A549 (cell line): Measurements from ENCODE around the gene LDHAL6B. TPM values are rescaled to one million over a fixed set of nuclear protein-coding genes. Genes with fewer than 3 reads are reported as not detected.
A peak's percentile ranks its signal among the peaks of the same experiment; 100 is the strongest.

ENCODE experiments used
- BHLHE40 ChIP-seq: IDR thresholded peaks from 2 replicates; pipeline ENCODE4 v1.6.1; 2012; ENCODE audit warnings: low read depth, low read length, inconsistent platforms
- CBX2 ChIP-seq: fragments of 200-600 bp; sonication (generic); IDR thresholded peaks from 2 replicates; pipeline ENCODE4 v1.6.1; 2016; ENCODE audit warnings: low read depth, mild to moderate bottlenecking, borderline replicate concordance
- CBX8 ChIP-seq: fragments of 200-600 bp; sonication (generic); IDR thresholded peaks from 2 replicates; pipeline ENCODE4 v1.6.1; 2016
- EP300 ChIP-seq, 2 experiments: fragments of >200 bp; sonication (Bioruptor Twin); formaldehyde crosslinking; IDR thresholded peaks; 2 replicates in 1 of 2; 3 replicates in 1 of 2; pipeline ENCODE4 v1.6.1; 2016 to 2017
- FOSB ChIP-seq: fragments of 250-450 bp; sonication (Bioruptor Pico); IDR thresholded peaks from 2 replicates; pipeline ENCODE4 v1.5.0; 2020; ENCODE audit warnings: mild to moderate bottlenecking, moderate library complexity
- FOSL2 ChIP-seq, 2 experiments: fragments of 450-650 bp in 1 of 2; fragments of >200 bp in 1 of 2; sonication (Bioruptor Twin) in 1 of 2; formaldehyde crosslinking; IDR thresholded peaks; 2 replicates each; pipeline versions ENCODE4 v1.5.0 to v1.6.1; 2016 to 2020; ENCODE audit warnings: mild to moderate bottlenecking in 1 of 2, moderate library complexity in 1 of 2
- GATA3 ChIP-seq: IDR thresholded peaks from 2 replicates; pipeline ENCODE4 v1.6.1; 2012; ENCODE audit warnings: borderline replicate concordance
- HEYL ChIP-seq: fragments of 250-450 bp; sonication (Bioruptor Pico); IDR thresholded peaks from 2 replicates; pipeline ENCODE4 v1.8.0; 2021; ENCODE audit warnings: mild to moderate bottlenecking, moderate library complexity
- HOXA7 ChIP-seq: fragments of 250-450 bp; sonication (Bioruptor Pico); IDR thresholded peaks from 2 replicates; pipeline ENCODE4 v1.5.0; 2020; ENCODE audit warnings: mild to moderate bottlenecking, moderate library complexity
- JUN ChIP-seq, 2 experiments: fragments of >200 bp; sonication (Bioruptor Twin); formaldehyde crosslinking; IDR thresholded peaks; 2 replicates in 1 of 2; 3 replicates in 1 of 2; pipeline ENCODE4 v1.6.1; 2016 to 2017
- JUNB ChIP-seq: fragments of >200 bp; sonication (Bioruptor Twin); formaldehyde crosslinking; IDR thresholded peaks from 2 replicates; pipeline ENCODE4 v1.6.1; 2016
- MAZ ChIP-seq: fragments of 150-350 bp; IDR thresholded peaks from 2 replicates; pipeline ENCODE4 v1.6.1; 2014; ENCODE audit warnings: antibody characterized with exemption, low read depth, low read length, borderline replicate concordance
- NPAS2 ChIP-seq: fragments of 250-450 bp; sonication (Bioruptor Pico); IDR thresholded peaks from 2 replicates; pipeline ENCODE4 v1.8.0; 2022; ENCODE audit warnings: mild to moderate bottlenecking, moderate library complexity, borderline replicate concordance
- NR3C1 ChIP-seq: fragments of >200 bp; sonication (Bioruptor Twin); formaldehyde crosslinking; IDR thresholded peaks from 3 replicates; pipeline ENCODE4 v1.6.1; 2017
- RCOR1 ChIP-seq: fragments of 150-350 bp; IDR thresholded peaks from 2 replicates; pipeline ENCODE4 v1.6.1; 2014; ENCODE audit warnings: antibody characterized with exemption, low read length, low read depth
- RFX5 ChIP-seq: fragments of 450-650 bp; IDR thresholded peaks from 2 replicates; pipeline ENCODE4 v1.7.1; 2014; ENCODE audit warnings: antibody characterized with exemption, mild to moderate bottlenecking, moderate library complexity
- RNF2 ChIP-seq: fragments of 200-600 bp; sonication (generic); IDR thresholded peaks from 2 replicates; pipeline ENCODE4 v1.6.1; 2016; ENCODE audit warnings: low read depth, mild to moderate bottlenecking, antibody characterized with exemption, moderate library complexity, borderline replicate concordance
- SMC3 ChIP-seq: fragments of >200 bp; sonication (Bioruptor Twin); formaldehyde crosslinking; IDR thresholded peaks from 3 replicates; pipeline ENCODE4 v1.6.1; 2018; ENCODE audit warnings: inconsistent platforms
- SREBF2 ChIP-seq: fragments of 450-650 bp; IDR thresholded peaks from 2 replicates; pipeline ENCODE4 v1.6.1; 2014; ENCODE audit warnings: mild to moderate bottlenecking, moderate library complexity
- TP53 ChIP-seq: fragments of 250-450 bp; sonication (Bioruptor Pico); IDR thresholded peaks from 2 replicates; pipeline ENCODE4 v1.5.0; 2021; ENCODE audit warnings: mild to moderate bottlenecking, moderate library complexity
- ZC3H11A ChIP-seq: fragments of 450-650 bp; IDR thresholded peaks from 2 replicates; pipeline ENCODE4 v1.6.1; 2014; ENCODE audit warnings: antibody characterized with exemption, mild to moderate bottlenecking
- polyA plus RNA-seq, 4 experiments: library from polyadenylated mRNA; depleted of rRNA in 3 of 4; stranded (reverse); fragments of >200 nt; fragmentation: RNase III in 1 of 4; extraction: RNeasy Plus Mini Kit Qiagen cat#74134 plus additional on column Dnase treatment in 1 of 4; gene quantifications; 2 replicates in 3 of 4; 3 replicates in 1 of 4; pipeline ENCODE4 v1.2.3, GENCODE V29; 2011 to 2017
- TF ChIP-seq, protein P1 (sequence below): IDR thresholded peaks from 2 replicates; pipeline ENCODE4 v1.6.1; 2012; ENCODE audit warnings: low read depth, borderline replicate concordance
- TF ChIP-seq, protein P2 (sequence below): fragments of 450-650 bp; IDR thresholded peaks from 2 replicates; pipeline ENCODE4 v1.6.1; 2014; ENCODE audit warnings: antibody characterized with exemption
- TF ChIP-seq, protein P3 (sequence below): fragments of 250-450 bp; sonication (Bioruptor Pico); IDR thresholded peaks from 2 replicates; pipeline ENCODE4 v1.5.0; 2020; ENCODE audit warnings: low read depth, mild to moderate bottlenecking, moderate library complexity
- TF ChIP-seq, protein P4 (sequence below): fragments of 150-350 bp; IDR thresholded peaks from 2 replicates; pipeline ENCODE4 v1.6.1; 2014; ENCODE audit warnings: low read depth, mild to moderate bottlenecking, low read length
- TF ChIP-seq, protein P5 (sequence below): fragments of >200 bp; sonication (Bioruptor Twin); formaldehyde crosslinking; IDR thresholded peaks from 3 replicates; pipeline ENCODE4 v1.6.1; 2016
- TF ChIP-seq, protein P6 (sequence below): fragments of 200-600 bp; sonication (generic); IDR thresholded peaks from 2 replicates; pipeline ENCODE4 v1.6.1; 2016; ENCODE audit warnings: antibody characterized with exemption, mild to moderate bottlenecking, moderate library complexity
- TF ChIP-seq, protein P7 (sequence below): IDR thresholded peaks from 2 replicates; pipeline ENCODE4 v1.6.1; 2012

LDHAL6B gene
- polyA plus RNA-seq, 2 of the 4 experiments (the other 2 are of a cell fraction) = not detected

DNA sequence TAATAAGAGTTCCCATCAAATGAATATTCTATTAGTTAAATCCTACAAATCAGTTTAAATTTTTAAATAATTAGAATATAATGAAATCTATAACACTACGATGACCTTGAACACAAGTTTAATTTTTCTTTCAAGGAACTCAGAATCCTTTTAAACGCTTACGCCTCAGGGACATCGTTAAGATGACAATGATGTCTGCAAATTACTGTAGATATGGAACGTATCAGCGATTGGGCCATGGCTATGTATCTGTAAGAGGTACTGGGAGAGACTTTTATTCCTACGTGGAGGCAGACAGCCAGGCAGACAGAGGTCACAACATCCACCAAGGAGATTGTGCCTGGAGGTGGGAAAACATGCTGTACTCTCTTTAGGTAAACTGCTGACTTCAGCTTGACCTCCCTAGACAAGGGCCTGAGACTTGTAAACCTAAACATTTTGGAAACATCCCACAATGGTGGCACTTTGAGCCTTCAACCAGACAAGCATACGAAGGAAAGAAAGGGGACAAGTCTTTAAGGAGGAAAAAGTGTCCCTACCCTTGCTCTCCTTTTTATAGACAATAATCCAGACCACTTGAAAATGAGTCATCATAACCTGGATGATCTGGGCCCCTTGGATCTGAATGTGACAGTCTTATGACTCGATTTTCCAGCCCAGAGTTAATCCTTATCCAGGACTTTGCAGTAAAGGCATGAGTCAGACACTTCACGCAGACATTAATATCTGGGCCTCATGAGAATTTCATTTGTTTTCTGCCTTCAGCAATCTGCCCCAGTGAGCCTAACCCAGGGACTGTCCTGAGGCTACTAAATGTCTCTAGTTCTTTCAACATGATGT lies 6.8 kb upstream of the LDHAL6B start (continued):
- TF ChIP-seq, protein P1, sequence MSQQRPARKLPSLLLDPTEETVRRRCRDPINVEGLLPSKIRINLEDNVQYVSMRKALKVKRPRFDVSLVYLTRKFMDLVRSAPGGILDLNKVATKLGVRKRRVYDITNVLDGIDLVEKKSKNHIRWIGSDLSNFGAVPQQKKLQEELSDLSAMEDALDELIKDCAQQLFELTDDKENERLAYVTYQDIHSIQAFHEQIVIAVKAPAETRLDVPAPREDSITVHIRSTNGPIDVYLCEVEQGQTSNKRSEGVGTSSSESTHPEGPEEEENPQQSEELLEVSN = no peak
- TF ChIP-seq GATA3 = peak; percentile 68; the same call in 1 of the 2 replicates
- TF ChIP-seq NPAS2 (CRISPR knock-in tag) = no peak
- TF ChIP-seq MAZ = no peak
- no peak for TF ChIP-seq SREBF2
- TF ChIP-seq JUNB = peak; percentile 91
- TF ChIP-seq ZC3H11A = no peak
- peak; percentile 33; the same call in 1 of the 3 replicates for TF ChIP-seq SMC3
- TF ChIP-seq, protein P2, sequence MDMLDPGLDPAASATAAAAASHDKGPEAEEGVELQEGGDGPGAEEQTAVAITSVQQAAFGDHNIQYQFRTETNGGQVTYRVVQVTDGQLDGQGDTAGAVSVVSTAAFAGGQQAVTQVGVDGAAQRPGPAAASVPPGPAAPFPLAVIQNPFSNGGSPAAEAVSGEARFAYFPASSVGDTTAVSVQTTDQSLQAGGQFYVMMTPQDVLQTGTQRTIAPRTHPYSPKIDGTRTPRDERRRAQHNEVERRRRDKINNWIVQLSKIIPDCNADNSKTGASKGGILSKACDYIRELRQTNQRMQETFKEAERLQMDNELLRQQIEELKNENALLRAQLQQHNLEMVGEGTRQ = no peak
- TF ChIP-seq RFX5 = no peak
- TF ChIP-seq, protein P3, sequence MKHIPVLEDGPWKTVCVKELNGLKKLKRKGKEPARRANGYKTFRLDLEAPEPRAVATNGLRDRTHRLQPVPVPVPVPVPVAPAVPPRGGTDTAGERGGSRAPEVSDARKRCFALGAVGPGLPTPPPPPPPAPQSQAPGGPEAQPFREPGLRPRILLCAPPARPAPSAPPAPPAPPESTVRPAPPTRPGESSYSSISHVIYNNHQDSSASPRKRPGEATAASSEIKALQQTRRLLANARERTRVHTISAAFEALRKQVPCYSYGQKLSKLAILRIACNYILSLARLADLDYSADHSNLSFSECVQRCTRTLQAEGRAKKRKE (CRISPR knock-in tag) = 0 out of 2 replicates have a peak, but pooled peaks have one; percentile 21
- TF ChIP-seq EP300 (IDR thresholded peaks at IDR 0.05) = peak; percentile 66 to 74; a peak in 2 of 5 replicates
- TF ChIP-seq JUN (IDR thresholded peaks at IDR 0.05) = peak; percentile 79 to 82; a peak in 4 of 5 replicates
- no peak for TF ChIP-seq BHLHE40
- no peak for TF ChIP-seq RNF2
- TF ChIP-seq CBX2 = no peak
- TF ChIP-seq TP53 (CRISPR knock-in tag) = no peak
- TF ChIP-seq HEYL = no peak
- TF ChIP-seq, protein P4, sequence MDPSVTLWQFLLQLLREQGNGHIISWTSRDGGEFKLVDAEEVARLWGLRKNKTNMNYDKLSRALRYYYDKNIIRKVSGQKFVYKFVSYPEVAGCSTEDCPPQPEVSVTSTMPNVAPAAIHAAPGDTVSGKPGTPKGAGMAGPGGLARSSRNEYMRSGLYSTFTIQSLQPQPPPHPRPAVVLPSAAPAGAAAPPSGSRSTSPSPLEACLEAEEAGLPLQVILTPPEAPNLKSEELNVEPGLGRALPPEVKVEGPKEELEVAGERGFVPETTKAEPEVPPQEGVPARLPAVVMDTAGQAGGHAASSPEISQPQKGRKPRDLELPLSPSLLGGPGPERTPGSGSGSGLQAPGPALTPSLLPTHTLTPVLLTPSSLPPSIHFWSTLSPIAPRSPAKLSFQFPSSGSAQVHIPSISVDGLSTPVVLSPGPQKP = no peak
- no peak for TF ChIP-seq CBX8
- TF ChIP-seq NR3C1 = no peak
- TF ChIP-seq RCOR1 = no peak
- TF ChIP-seq, protein P5, sequence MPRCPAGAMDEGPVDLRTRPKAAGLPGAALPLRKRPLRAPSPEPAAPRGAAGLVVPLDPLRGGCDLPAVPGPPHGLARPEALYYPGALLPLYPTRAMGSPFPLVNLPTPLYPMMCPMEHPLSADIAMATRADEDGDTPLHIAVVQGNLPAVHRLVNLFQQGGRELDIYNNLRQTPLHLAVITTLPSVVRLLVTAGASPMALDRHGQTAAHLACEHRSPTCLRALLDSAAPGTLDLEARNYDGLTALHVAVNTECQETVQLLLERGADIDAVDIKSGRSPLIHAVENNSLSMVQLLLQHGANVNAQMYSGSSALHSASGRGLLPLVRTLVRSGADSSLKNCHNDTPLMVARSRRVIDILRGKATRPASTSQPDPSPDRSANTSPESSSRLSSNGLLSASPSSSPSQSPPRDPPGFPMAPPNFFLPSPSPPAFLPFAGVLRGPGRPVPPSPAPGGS = no peak
- TF ChIP-seq, protein P6, sequence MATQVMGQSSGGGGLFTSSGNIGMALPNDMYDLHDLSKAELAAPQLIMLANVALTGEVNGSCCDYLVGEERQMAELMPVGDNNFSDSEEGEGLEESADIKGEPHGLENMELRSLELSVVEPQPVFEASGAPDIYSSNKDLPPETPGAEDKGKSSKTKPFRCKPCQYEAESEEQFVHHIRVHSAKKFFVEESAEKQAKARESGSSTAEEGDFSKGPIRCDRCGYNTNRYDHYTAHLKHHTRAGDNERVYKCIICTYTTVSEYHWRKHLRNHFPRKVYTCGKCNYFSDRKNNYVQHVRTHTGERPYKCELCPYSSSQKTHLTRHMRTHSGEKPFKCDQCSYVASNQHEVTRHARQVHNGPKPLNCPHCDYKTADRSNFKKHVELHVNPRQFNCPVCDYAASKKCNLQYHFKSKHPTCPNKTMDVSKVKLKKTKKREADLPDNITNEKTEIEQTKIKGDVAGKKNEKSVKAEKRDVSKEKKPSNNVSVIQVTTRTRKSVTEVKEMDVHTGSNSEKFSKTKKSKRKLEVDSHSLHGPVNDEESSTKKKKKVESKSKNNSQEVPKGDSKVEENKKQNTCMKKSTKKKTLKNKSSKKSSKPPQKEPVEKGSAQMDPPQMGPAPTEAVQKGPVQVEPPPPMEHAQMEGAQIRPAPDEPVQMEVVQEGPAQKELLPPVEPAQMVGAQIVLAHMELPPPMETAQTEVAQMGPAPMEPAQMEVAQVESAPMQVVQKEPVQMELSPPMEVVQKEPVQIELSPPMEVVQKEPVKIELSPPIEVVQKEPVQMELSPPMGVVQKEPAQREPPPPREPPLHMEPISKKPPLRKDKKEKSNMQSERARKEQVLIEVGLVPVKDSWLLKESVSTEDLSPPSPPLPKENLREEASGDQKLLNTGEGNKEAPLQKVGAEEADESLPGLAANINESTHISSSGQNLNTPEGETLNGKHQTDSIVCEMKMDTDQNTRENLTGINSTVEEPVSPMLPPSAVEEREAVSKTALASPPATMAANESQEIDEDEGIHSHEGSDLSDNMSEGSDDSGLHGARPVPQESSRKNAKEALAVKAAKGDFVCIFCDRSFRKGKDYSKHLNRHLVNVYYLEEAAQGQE = no peak
- no peak for TF ChIP-seq HOXA7
- TF ChIP-seq, protein P7, sequence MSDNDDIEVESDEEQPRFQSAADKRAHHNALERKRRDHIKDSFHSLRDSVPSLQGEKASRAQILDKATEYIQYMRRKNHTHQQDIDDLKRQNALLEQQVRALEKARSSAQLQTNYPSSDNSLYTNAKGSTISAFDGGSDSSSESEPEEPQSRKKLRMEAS = peak; percentile 67
- TF ChIP-seq FOSB (CRISPR knock-in tag) = no peak
- TF ChIP-seq FOSL2 (IDR thresholded peaks at IDR 0.05) = peak; percentile 93
- peak; percentile 97 for TF ChIP-seq FOSL2 (CRISPR knock-in tag; IDR thresholded peaks at IDR 0.05)
